HCT116 (cell line): ENCODE data around the gene IRF2BP1. TPM values are rescaled to one million over a fixed set of nuclear protein-coding genes. Genes with fewer than 3 reads are reported as not detected.

ENCODE experiments used
- ATAC-seq: fragments of 200-7000 bp; cut with Tn5 transposase; 2 replicates; pipeline ENCODE4 v1.9.1; 2020; ENCODE audit warnings: mild to moderate bottlenecking, moderate library complexity
- BruUV-seq: library from RNA; stranded (reverse); fragments of 400-500 nt; replicated peaks from 2 replicates; lab custom pipeline; 2021; lab: Mats Ljungman, UMichigan
- CTCF ChIA-PET: fragments of 300-600 bp; sonication (Branson Sonifier 250); formaldehyde crosslinking; loops from one replicate; lab custom pipeline; 2021; ENCODE audit warnings: antibody characterized with exemption; lab: Charles Lee
- POLR2A ChIA-PET: fragments of 300-600, 350-600 bp; sonication (Branson Sonifier 250); formaldehyde crosslinking; loops from one replicate; lab custom pipeline; 2021; ENCODE audit warnings: antibody characterized with exemption; lab: Charles Lee
- RAD21 ChIA-PET, 2 experiments: fragments of 300-600 bp; sonication (Branson Sonifier 250); formaldehyde crosslinking; loops; one replicate each; lab custom pipeline; 2023; ENCODE audit warnings: low total read pairs in 2 of 2; ENCODE audit not compliant: uncharacterized antibody in 2 of 2, unreplicated experiment in 2 of 2, low non-redundant PET in 1 of 2; lab: Charles Lee
- DNase-seq: peaks from one replicate; pipeline ENCODE4 v3.0.0-alpha.2; 2010; ENCODE audit warnings: low read depth, low spot score
- H2AFZ ChIP-seq: fragments of 200-600 bp; shearing (Covaris generic), sonication (generic); 2 replicates; pipeline ENCODE4 v1.6.1; 2017; ENCODE audit warnings: low read depth, mixed run types, mixed read lengths, antibody characterized with exemption, low read length; ENCODE audit not compliant: poor library complexity, severe bottlenecking
- H3K27ac ChIP-seq: 2 replicates; pipeline ENCODE4 v1.5.1; 2012; ENCODE audit warnings: low read depth, low read length
- H3K27me3 ChIP-seq: fragments of 200-600 bp; sonication (generic); 2 replicates; pipeline ENCODE4 v1.6.1; 2016; ENCODE audit warnings: mixed run types, low read length, mixed read lengths; ENCODE audit not compliant: insufficient read depth
- H3K36me3 ChIP-seq, 2 experiments: fragments of 200-500 bp in 1 of 2; fragments of 200-600 bp in 1 of 2; sonication (Bioruptor generic) in 1 of 2; sonication (generic) in 1 of 2; 2 replicates each; pipeline versions ENCODE4 v1.5.1 to v1.6.1; 2014 to 2016; ENCODE audit warnings: low read length in 2 of 2, inconsistent platforms in 1 of 2, mixed read lengths in 1 of 2, mixed run types in 1 of 2; ENCODE audit not compliant: insufficient read depth in 2 of 2, control insufficient read depth in 1 of 2
- H3K4me1 ChIP-seq, 2 experiments: fragments of 200-600 bp in 1 of 2; sonication (generic) in 1 of 2; 2 replicates each; pipeline versions ENCODE4 v1.5.1 to v1.6.1; 2012 to 2017; ENCODE audit warnings: low read length in 2 of 2, inconsistent platforms in 1 of 2, mild to moderate bottlenecking in 1 of 2, mixed read lengths in 1 of 2, mixed run types in 1 of 2, moderate library complexity in 1 of 2; ENCODE audit not compliant: insufficient read depth in 2 of 2, control insufficient read depth in 1 of 2
- H3K4me2 ChIP-seq: fragments of 200-600 bp; sonication (generic); 2 replicates; pipeline ENCODE4 v1.6.1; 2017; ENCODE audit warnings: mixed run types, low read length, mixed read lengths
- H3K4me3 ChIP-seq, 2 experiments: fragments of 200-600 bp in 1 of 2; sonication (generic) in 1 of 2; replicated peaks in 1 of 2; 2 replicates each; pipeline ENCODE4 v1.5.1; 2011 to 2016; ENCODE audit warnings: low read length in 2 of 2, control low read depth in 1 of 2, low read depth in 1 of 2, mild to moderate bottlenecking in 1 of 2, mixed read lengths in 1 of 2, mixed run types in 1 of 2
- H3K79me2 ChIP-seq: fragments of 200-600 bp; sonication (generic); 2 replicates; pipeline ENCODE4 v1.6.1; 2017; ENCODE audit warnings: mild to moderate bottlenecking, mixed run types, low read length, moderate library complexity, mixed read lengths; ENCODE audit not compliant: insufficient read depth
- H3K9ac ChIP-seq: fragments of 200-600 bp; sonication (generic); 2 replicates; pipeline ENCODE4 v1.6.1; 2016; ENCODE audit warnings: low read length, mixed read lengths
- H3K9me2 ChIP-seq: fragments of 200-600 bp; sonication (generic), shearing (Covaris generic); 2 replicates; pipeline ENCODE4 v1.6.1; 2017; ENCODE audit warnings: mixed run types, mild to moderate bottlenecking, moderate library complexity; ENCODE audit not compliant: insufficient read depth
- H3K9me3 ChIP-seq, 2 experiments: fragments of 200-500 bp in 1 of 2; fragments of 200-600 bp in 1 of 2; sonication (Bioruptor generic) in 1 of 2; sonication (generic) in 1 of 2; 2 replicates each; pipeline ENCODE4 v1.6.1; 2014 to 2017; ENCODE audit warnings: low read length in 2 of 2, mixed read lengths in 2 of 2, inconsistent platforms in 1 of 2, low read depth in 1 of 2, mild to moderate bottlenecking in 1 of 2, mixed run types in 1 of 2, moderate library complexity in 1 of 2; ENCODE audit not compliant: control insufficient read depth in 1 of 2, insufficient read depth in 1 of 2
- H4K20me1 ChIP-seq: fragments of 200-600 bp; sonication (generic), shearing (Covaris generic); 2 replicates; pipeline ENCODE4 v1.6.1; 2017; ENCODE audit warnings: mixed run types, mild to moderate bottlenecking, moderate library complexity; ENCODE audit not compliant: insufficient read depth
- CBX3 ChIP-seq: IDR thresholded peaks from 2 replicates; pipeline ENCODE4 v1.6.1; 2012; ENCODE audit warnings: low read depth
- CEBPB ChIP-seq: IDR thresholded peaks from 2 replicates; pipeline ENCODE4 v1.6.1; 2012; ENCODE audit warnings: low read depth
- EGR1 ChIP-seq: IDR thresholded peaks from 2 replicates; pipeline ENCODE4 v1.6.1; 2012; ENCODE audit warnings: low read depth
- FOSL1 ChIP-seq: IDR thresholded peaks from 2 replicates; pipeline ENCODE4 v1.6.1; 2012; ENCODE audit warnings: low read depth
- JUND ChIP-seq: IDR thresholded peaks from 2 replicates; pipeline ENCODE4 v1.6.1; 2012
- MAX ChIP-seq: IDR thresholded peaks from 2 replicates; pipeline ENCODE4 v1.6.1; 2012
- POLR2AphosphoS5 ChIP-seq: IDR thresholded peaks from 2 replicates; pipeline ENCODE4 v1.6.1; 2011; ENCODE audit warnings: mild to moderate bottlenecking, low read depth, low read length, moderate library complexity
- SRF ChIP-seq: IDR thresholded peaks from 2 replicates; pipeline ENCODE4 v1.6.1; 2012; ENCODE audit warnings: low read depth
- ZBTB33 ChIP-seq: IDR thresholded peaks from 2 replicates; pipeline ENCODE4 v1.6.1; 2011; ENCODE audit warnings: mild to moderate bottlenecking, low read length, moderate library complexity; ENCODE audit not compliant: insufficient replicate concordance; ENCODE audit errors: extremely low read depth
- ZFX ChIP-seq: fragments of 450-650 bp; IDR thresholded peaks from 2 replicates; pipeline ENCODE4 v1.6.1; 2017
- ZNF274 ChIP-seq: fragments of 200-500 bp; sonication (Bioruptor generic); IDR thresholded peaks from 2 replicates; pipeline ENCODE4 v1.6.1; 2014; ENCODE audit warnings: mild to moderate bottlenecking, low read depth, low read length, inconsistent platforms
- intact Hi-C: fragments of 100-400 bp; cut with micrococcal nuclease; formaldehyde crosslinking; loops from 2 replicates; pipeline ENCODE4 v1.10.0; 2022
- total RNA-seq: library from RNA; stranded (reverse); gene quantifications from one replicate; pipeline ENCODE4 v1.2.1, GENCODE V29; 2021; ENCODE audit not compliant: unreplicated experiment

Gene IRF2BP1
- total RNA-seq, 1 experiment from 2014 or later: 33.9 TPM

- TF ChIP-seq ZBTB33 (no peak), ZNF274 (no peak), FOSL1 (no peak), POLR2AphosphoS5 (peak; percentile 75), CEBPB (no peak), SRF (no peak), CBX3 (peak; percentile 83), MAX (peak; percentile 75)
Measured at GRCh38 chr19:45882652-45883585, 3.0 kb downstream of the IRF2BP1 start (continued).

GRCh38 chr19:45881909-45882528 is 3.9 kb downstream of the IRF2BP1 start:
- BruUV-seq: no TSS peak
- ChIA-PET RAD21 (interaction anchor here in 1 of 2 experiments (0.8 to 1.0 kb wide), 2 partner anchors 18 to 19 kb away, joined by 4 read pairs; partner anchors contain the start of genes FOXA3 and SYMPK), POLR2A (interaction anchor here (0.6 to 3.3 kb wide), 2 partner anchors 18 to 899 kb away, joined by 3 to 24 read pairs; partner anchors contain the start of genes FOXA3 and SYMPK), CTCF (interaction anchor here (0.6 to 5.0 kb wide), 5 partner anchors 12 to 195 kb away, joined by 3 to 45 read pairs (median 15); partner anchors contain the start of genes FOXA3, SIX5 and SYMPK)
- peaks cover 27 to 57% of the 10 kb centered on the region in 2 experiments for H3K4me1 ChIP-seq
- H3K4me3 ChIP-seq: peak overlapping the region in 1 of 2 experiments; percentile 61; a peak in 2 of 4 replicates
- H3K27me3 ChIP-seq: no peaks in the 10 kb centered on the region
- no peaks in the 10 kb centered on the region for H3K9me2 ChIP-seq
- no peaks in the 10 kb centered on the region for H3K9me3 ChIP-seq
- peaks cover 15% of the 10 kb centered on the region for H3K79me2 ChIP-seq
- DNase-seq (no peak), ATAC-seq (no peak)
- H3K4me2 ChIP-seq: peak overlapping the region; percentile 96
- no peaks in the 10 kb centered on the region for H4K20me1 ChIP-seq
- peak overlapping the region; percentile 57 for H3K9ac ChIP-seq
- no peak for TF ChIP-seq JUND
- peak; percentile 57; the same call in 1 of the 2 replicates for TF ChIP-seq EGR1
- no peak for TF ChIP-seq ZFX
- H3K27ac ChIP-seq: peak overlapping the region; percentile 68; the same call in 1 of the 2 replicates
- H2AFZ ChIP-seq: no peak overlapping the region
- intact Hi-C loops: no loop called here
- no peaks in the 10 kb centered on the region for H3K36me3 ChIP-seq
